ENCODE measurements around the gene THRB.

Gene THRB

DNA sequence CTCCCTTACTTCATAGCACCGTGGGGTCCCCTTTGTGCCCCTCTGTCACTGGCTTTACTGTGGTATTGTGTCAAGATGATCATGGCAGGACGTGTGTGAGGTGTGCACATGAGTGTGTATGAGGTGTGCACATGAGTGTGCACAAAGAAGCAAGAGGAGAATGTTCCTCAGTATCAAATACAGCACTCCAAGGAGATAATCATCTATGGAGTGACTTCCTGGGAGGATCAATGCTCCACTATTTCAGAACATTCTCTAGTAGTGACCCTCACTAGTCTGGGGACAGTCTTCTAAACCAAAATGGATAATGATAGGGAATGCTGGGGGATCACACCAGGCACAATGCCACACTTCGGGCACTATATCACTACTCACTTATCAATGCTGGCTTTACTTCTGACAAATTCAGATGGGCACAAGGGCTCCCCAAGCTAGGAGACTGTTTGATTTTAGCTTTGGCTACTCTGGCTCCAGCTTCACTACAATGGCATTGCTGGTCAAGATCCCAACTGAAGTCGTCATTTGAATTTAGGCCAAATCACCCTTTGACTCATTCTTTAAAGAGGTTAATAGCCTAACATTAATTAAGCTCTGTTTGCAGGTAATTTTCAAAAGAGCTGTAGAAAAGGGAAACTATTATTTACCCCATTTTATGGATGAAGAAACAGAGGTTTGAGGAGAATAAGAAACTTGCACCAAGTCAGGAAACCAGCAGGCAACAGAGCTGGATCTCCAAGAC lies 124.1 kb downstream of the THRB start:
- H3K4me1 ChIP-seq (ENCODE audit: control insufficient read depth, insufficient read depth, low read length), result no peaks in the 10 kb centered on the region
- H3K9me3 ChIP-seq (ENCODE audit: control insufficient read depth, low read length), result no peaks in the 10 kb centered on the region
- H3K27ac ChIP-seq (ENCODE audit: insufficient read depth, low read depth, low read length, poor library complexity, severe bottlenecking), result no peak overlapping the region
- H3K36me3 ChIP-seq (ENCODE audit: control insufficient read depth, insufficient read depth, low read length), result no peaks in the 10 kb centered on the region
- H3K4me3 ChIP-seq (ENCODE audit: insufficient read depth, low read depth, low read length), result no peak overlapping the region
- 74 to 83% methylated on average over 4 of the region's 4 CpGs for WGBS, 2 experiments
- no peaks in the 10 kb centered on the region for H3K27me3 ChIP-seq (ENCODE audit: control insufficient read depth, insufficient read depth, low read length, poor library complexity, severe bottlenecking)

DNA sequence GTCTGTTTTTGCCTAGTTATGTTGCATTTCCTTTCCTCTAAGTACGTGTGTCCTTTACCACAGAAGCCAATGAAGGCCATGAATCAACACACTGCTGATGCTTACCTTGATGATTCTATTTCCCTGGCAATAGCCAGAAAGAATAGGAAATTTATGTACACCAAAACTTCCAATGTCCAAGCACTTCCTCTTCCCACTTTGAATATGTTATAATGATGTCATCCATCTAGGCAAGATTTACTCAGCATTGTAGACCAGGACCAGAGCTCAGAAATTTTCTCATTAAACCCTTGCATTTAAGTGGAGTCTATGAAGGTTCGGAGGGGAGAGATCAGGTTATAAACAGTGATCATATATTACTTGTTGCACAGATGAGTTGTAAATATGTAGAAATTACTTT lies 126.0 kb downstream of the THRB start:
- WGBS, 2 experiments, result 63 to 97% methylated on average over 1 to 2 of the region's 2 CpGs
- H3K27me3 ChIP-seq (ENCODE audit: control insufficient read depth, insufficient read depth, low read length, poor library complexity, severe bottlenecking), result no peaks in the 10 kb centered on the region
- H3K27ac ChIP-seq (ENCODE audit: insufficient read depth, low read depth, low read length, poor library complexity, severe bottlenecking), result no peak overlapping the region
- H3K9me3 ChIP-seq (ENCODE audit: control insufficient read depth, low read length), result no peaks in the 10 kb centered on the region
- H3K36me3 ChIP-seq (ENCODE audit: control insufficient read depth, insufficient read depth, low read length), result no peaks in the 10 kb centered on the region
- H3K4me1 ChIP-seq (ENCODE audit: control insufficient read depth, insufficient read depth, low read length), result no peaks in the 10 kb centered on the region
- H3K4me3 ChIP-seq (ENCODE audit: insufficient read depth, low read depth, low read length), result no peak overlapping the region

DNA sequence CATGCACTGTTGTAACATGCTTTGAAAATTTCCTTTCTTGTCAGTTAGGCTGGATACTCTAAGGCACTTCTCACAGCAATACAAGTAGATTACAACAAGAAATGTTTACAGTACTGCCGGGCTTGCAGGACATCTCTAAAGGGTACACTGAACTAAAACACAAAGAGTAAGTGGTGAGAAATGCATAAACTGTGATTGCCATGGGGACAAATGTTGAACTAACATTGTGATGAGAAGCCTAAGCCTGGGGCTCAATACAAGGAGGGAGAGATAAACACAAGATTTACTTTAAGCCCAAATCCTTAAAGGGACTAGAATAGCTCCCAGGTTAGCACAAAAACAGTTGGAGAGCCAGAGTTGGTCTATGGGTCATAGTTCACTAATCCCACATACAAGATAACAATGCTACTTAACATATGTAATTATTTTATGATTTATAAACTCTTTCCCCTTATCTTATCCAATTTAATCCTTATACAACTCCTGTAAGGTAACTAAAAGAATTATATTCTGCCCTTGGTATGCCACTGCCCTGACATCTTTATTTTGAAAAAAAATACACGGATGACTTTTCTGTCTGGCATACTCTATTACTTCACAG lies 126.9 kb downstream of the THRB start:
- no peaks in the 10 kb centered on the region for H3K9me3 ChIP-seq (ENCODE audit: control insufficient read depth, low read length)
- no peaks in the 10 kb centered on the region for H3K27me3 ChIP-seq (ENCODE audit: control insufficient read depth, insufficient read depth, low read length, poor library complexity, severe bottlenecking)
- no peak overlapping the region for H3K4me3 ChIP-seq (ENCODE audit: insufficient read depth, low read depth, low read length)
- no peaks in the 10 kb centered on the region for H3K36me3 ChIP-seq (ENCODE audit: control insufficient read depth, insufficient read depth, low read length)
- no peak overlapping the region for H3K27ac ChIP-seq (ENCODE audit: insufficient read depth, low read depth, low read length, poor library complexity, severe bottlenecking)
- no peaks in the 10 kb centered on the region for H3K4me1 ChIP-seq (ENCODE audit: control insufficient read depth, insufficient read depth, low read length)
- 92 to 93% methylated on average over 2 of the region's 2 CpGs for WGBS, 2 experiments

DNA sequence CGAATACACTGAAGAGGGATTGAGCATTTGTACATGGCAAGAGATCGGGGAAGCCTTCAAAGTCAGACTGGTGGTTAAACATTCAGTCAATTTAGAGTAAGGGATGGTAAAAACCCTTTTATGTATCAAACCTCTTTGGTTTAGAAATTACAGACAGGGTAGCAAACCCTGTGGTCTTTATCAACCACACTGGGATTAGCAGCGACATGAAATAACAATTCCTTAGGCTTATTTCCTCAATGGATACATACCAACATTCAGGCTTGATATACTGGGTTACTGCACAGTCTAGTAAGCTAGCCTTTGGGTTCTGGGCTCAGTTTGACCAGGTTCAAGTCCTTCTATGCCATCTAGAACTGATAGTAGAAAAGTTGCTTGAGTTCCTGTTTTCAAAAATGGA lies 127.4 kb downstream of the THRB start:
- H3K27me3 ChIP-seq (ENCODE audit: control insufficient read depth, insufficient read depth, low read length, poor library complexity, severe bottlenecking), result no peaks in the 10 kb centered on the region
- no peak overlapping the region for H3K27ac ChIP-seq (ENCODE audit: insufficient read depth, low read depth, low read length, poor library complexity, severe bottlenecking)
- H3K4me3 ChIP-seq (ENCODE audit: insufficient read depth, low read depth, low read length), result no peak overlapping the region
- 93 to 94% methylated on average over 3 of the region's 3 CpGs for WGBS, 2 experiments
- no peaks in the 10 kb centered on the region for H3K9me3 ChIP-seq (ENCODE audit: control insufficient read depth, low read length)
- no peaks in the 10 kb centered on the region for H3K4me1 ChIP-seq (ENCODE audit: control insufficient read depth, insufficient read depth, low read length)
- no peaks in the 10 kb centered on the region for H3K36me3 ChIP-seq (ENCODE audit: control insufficient read depth, insufficient read depth, low read length)

DNA sequence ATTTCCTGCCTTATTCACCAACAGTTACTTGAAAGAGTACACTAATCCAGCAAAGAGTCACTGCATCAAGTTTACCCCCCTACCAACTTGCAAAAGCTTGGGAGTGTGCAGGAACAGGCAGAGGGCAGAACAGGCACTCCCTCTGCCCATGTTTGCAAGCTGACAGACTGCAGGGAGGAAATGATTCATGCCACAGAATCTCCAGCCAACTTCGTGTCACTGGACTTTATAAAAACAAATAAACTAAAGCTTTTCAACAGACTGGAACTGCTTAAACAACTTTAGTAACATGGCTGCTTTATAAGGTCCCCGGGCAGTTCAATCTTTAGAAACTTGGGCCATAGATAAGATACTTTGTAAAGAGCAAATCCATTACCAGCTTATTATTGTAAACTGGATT lies 129.5 kb downstream of the THRB start:
- WGBS, 2 experiments, result 74 to 83% methylated on average over 2 of the region's 2 CpGs
- no peaks in the 10 kb centered on the region for H3K9me3 ChIP-seq (ENCODE audit: control insufficient read depth, low read length)
- H3K4me3 ChIP-seq (ENCODE audit: insufficient read depth, low read depth, low read length), result no peak overlapping the region
- H3K36me3 ChIP-seq (ENCODE audit: control insufficient read depth, insufficient read depth, low read length), result no peaks in the 10 kb centered on the region
- H3K27me3 ChIP-seq (ENCODE audit: control insufficient read depth, insufficient read depth, low read length, poor library complexity, severe bottlenecking), result no peaks in the 10 kb centered on the region
- peaks cover under 1% of the 10 kb centered on the region for H3K4me1 ChIP-seq (ENCODE audit: control insufficient read depth, insufficient read depth, low read length)
- H3K27ac ChIP-seq (ENCODE audit: insufficient read depth, low read depth, low read length, poor library complexity, severe bottlenecking), result no peak overlapping the region

DNA sequence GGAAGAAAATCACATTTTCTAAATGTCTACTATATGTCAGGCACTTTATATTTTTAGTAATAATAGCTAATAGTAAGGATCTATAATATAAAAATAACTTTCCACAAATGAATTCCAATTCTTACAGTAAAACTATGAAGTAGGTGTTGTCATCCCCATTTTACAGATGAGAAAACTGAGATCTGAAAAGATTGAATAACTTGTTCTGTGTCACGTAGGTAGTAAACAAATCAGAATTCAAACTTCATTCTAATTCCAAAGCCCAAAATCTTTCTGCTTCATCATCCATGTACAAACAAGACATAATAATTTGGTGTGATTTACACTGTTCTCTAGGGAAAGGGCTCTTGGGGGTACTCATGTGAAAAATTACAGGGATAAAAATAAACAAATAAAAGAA lies 130.3 kb downstream of the THRB start:
- Histone ChIP-seq H3K9me3 (ENCODE audit: control insufficient read depth, low read length) (no peaks in the 10 kb centered on the region), H3K27ac (ENCODE audit: insufficient read depth, low read depth, low read length, poor library complexity, severe bottlenecking) (no peak overlapping the region), H3K36me3 (ENCODE audit: control insufficient read depth, insufficient read depth, low read length) (no peaks in the 10 kb centered on the region), H3K4me3 (ENCODE audit: insufficient read depth, low read depth, low read length) (no peak overlapping the region), H3K27me3 (ENCODE audit: control insufficient read depth, insufficient read depth, low read length, poor library complexity, severe bottlenecking) (no peaks in the 10 kb centered on the region), H3K4me1 (ENCODE audit: control insufficient read depth, insufficient read depth, low read length) (peaks cover 3% of the 10 kb centered on the region)
- 89% methylated on average over 1 of the region's 1 CpG; no CpG with 5 or more reads in 1 of the 2 experiments for WGBS, 2 experiments

DNA sequence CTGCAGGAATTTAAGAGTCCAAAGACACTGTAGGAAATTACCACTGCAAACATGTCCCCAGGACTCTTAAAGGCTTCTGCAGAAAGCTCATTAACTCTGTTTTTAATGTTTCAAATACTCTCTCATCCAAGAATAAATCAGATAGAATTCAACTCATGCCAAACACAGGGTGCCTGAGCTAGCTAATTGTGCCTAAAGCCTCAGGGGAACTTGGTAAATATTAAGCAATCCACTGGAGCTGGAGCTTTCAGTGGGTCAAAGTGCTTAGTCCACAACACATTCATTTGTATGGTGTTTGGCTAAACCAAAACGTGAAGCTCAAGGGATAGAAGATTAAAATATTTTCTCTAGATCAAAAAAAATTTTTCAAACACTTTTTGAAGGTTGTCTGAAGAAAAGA lies 131.4 kb downstream of the THRB start:
- H3K4me3 ChIP-seq (ENCODE audit: insufficient read depth, low read depth, low read length), result no peak overlapping the region
- H3K36me3 ChIP-seq (ENCODE audit: control insufficient read depth, insufficient read depth, low read length), result no peaks in the 10 kb centered on the region

DNA sequence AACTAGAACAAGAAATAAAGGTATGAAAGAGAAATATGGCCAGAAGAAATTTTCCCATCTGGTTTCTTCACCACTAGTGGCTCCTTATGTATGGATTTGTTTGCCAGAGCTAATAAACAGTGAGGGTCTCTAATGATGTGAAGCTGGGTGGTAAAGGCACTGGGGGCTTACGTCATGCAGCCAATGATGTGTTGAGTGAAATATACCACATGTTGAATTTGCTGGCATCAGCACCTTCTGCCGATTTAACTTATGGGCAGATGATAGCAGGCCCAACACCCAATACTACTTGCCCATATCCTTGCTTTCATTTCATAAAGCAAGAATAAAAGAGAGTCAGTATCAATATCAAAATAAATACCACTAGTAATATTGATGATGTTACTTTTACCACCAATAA lies 133.0 kb downstream of the THRB start:
- H3K4me1 ChIP-seq (ENCODE audit: control insufficient read depth, insufficient read depth, low read length), result peaks cover 3% of the 10 kb centered on the region
- 89 to 100% methylated on average over 2 of the region's 2 CpGs for WGBS, 2 experiments
- no peaks in the 10 kb centered on the region for H3K36me3 ChIP-seq (ENCODE audit: control insufficient read depth, insufficient read depth, low read length)
- no peaks in the 10 kb centered on the region for H3K27me3 ChIP-seq (ENCODE audit: control insufficient read depth, insufficient read depth, low read length, poor library complexity, severe bottlenecking)
- no peak overlapping the region for H3K4me3 ChIP-seq (ENCODE audit: insufficient read depth, low read depth, low read length)
- H3K27ac ChIP-seq (ENCODE audit: insufficient read depth, low read depth, low read length, poor library complexity, severe bottlenecking), result no peak overlapping the region
- no peaks in the 10 kb centered on the region for H3K9me3 ChIP-seq (ENCODE audit: control insufficient read depth, low read length)

More for the DNA sequence above, 131.4 kb downstream of the THRB start:
- WGBS, 2 experiments, result 86% methylated on average over 1 of the region's 1 CpG; no CpG with 5 or more reads in 1 of the 2 experiments
- H3K27me3 ChIP-seq (ENCODE audit: control insufficient read depth, insufficient read depth, low read length, poor library complexity, severe bottlenecking), result no peaks in the 10 kb centered on the region
- H3K4me1 ChIP-seq (ENCODE audit: control insufficient read depth, insufficient read depth, low read length), result peaks cover 3% of the 10 kb centered on the region
- H3K9me3 ChIP-seq (ENCODE audit: control insufficient read depth, low read length), result no peaks in the 10 kb centered on the region
- H3K27ac ChIP-seq (ENCODE audit: insufficient read depth, low read depth, low read length, poor library complexity, severe bottlenecking), result no peak overlapping the region

DNA sequence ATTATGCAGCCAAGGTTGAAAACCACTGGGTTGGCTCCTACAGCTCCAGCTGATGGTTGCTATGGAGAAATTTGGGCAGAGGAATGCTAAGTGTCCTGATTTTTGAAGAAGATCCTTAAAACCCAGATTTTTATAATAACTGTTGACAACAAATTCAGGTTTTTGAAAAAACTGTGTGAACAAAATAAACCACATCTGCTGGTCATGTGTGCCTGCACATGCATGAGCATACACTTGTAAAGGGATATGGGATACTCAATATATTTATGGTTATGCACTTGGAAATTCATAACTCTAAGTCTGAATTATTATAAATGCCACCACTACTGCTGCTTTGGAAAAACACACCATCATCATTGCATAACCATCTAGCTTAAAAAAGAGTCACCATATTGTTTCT lies 133.7 kb downstream of the THRB start:
- Histone ChIP-seq H3K4me1 (ENCODE audit: control insufficient read depth, insufficient read depth, low read length) (peaks cover 3% of the 10 kb centered on the region), H3K27me3 (ENCODE audit: control insufficient read depth, insufficient read depth, low read length, poor library complexity, severe bottlenecking) (no peaks in the 10 kb centered on the region), H3K27ac (ENCODE audit: insufficient read depth, low read depth, low read length, poor library complexity, severe bottlenecking) (no peak overlapping the region), H3K9me3 (ENCODE audit: control insufficient read depth, low read length) (no peaks in the 10 kb centered on the region), H3K4me3 (ENCODE audit: insufficient read depth, low read depth, low read length) (no peak overlapping the region), H3K36me3 (ENCODE audit: control insufficient read depth, insufficient read depth, low read length) (no peaks in the 10 kb centered on the region)

DNA sequence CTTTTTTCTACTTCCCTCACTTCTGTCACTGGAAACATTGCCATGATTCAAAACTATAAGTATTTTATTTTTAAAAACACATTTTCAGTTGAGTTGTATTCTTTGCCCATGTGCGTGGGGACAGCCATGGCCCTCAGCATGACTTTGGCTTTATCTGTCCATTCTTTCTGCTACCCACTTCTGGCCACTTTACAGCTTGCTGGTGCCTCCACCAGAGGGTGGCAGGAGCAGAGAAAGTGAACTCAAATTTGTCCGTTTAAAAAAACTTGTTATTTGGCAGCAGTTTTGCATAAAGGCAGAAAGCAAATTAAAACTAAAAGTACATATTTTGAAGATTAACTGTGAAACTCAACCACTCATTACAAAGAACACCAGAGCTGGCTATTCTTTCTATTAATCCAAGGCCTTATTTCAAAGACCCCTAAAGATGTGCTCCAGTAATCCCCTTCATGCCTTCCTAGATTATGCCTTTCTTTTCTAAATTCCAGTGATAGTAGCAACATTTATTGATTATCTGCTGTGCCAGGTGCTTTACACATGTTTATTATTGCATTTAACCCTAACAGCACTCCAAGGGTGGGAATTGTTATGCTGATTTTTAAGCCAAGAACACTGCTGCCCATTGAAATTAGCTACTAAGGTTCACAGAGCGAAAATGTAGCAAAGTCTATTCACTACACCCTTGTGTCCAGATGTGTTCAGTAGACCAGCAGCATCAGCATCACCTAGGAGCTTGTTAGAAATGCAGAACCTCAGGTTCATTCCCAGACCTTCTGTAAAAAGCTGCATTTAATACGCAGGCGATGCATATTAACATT lies 134.8 kb downstream of the THRB start:
- H3K4me1 ChIP-seq (ENCODE audit: control insufficient read depth, insufficient read depth, low read length), result peaks cover 3% of the 10 kb centered on the region
- H3K4me3 ChIP-seq (ENCODE audit: insufficient read depth, low read depth, low read length), result no peak overlapping the region
- WGBS, 2 experiments, result 82 to 87% methylated on average over 4 to 5 of the region's 5 CpGs
- H3K36me3 ChIP-seq (ENCODE audit: control insufficient read depth, insufficient read depth, low read length), result no peaks in the 10 kb centered on the region
- no peaks in the 10 kb centered on the region for H3K9me3 ChIP-seq (ENCODE audit: control insufficient read depth, low read length)
- H3K27ac ChIP-seq (ENCODE audit: insufficient read depth, low read depth, low read length, poor library complexity, severe bottlenecking), result no peak overlapping the region
- no peaks in the 10 kb centered on the region for H3K27me3 ChIP-seq (ENCODE audit: control insufficient read depth, insufficient read depth, low read length, poor library complexity, severe bottlenecking)
